GM18511 (cell line): ENCODE data around the gene KNSTRN.

Experiments
- ATAC-seq: cut with Tn5 transposase; IDR thresholded peaks from one replicate; pipeline ENCODE4 v1.9.1; 2021; ENCODE audit warnings: mild to moderate bottlenecking, moderate library complexity; ENCODE audit not compliant: unreplicated experiment

Gene KNSTRN

DNA sequence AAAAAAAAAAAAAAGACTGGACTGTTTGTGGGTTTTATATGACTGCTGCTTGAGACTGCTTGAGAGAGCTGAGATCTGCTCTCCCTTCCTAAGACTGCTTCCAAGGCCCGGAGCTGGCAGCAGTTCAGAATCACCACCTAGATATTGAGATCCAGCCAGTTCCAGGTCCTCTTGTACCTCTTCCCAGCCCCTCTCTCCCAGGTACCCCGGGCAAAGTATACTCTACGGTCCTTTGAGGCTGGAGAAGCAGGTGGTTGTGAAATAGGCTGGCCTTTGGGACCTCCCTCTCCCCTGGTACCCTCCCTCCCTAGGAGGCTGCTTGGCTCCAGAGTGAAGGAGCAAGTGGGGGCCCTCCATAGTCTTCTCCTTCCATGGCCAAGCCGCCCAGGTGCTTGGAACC lies 45.7 kb downstream of the KNSTRN start:
- ATAC-seq: no peak

DNA sequence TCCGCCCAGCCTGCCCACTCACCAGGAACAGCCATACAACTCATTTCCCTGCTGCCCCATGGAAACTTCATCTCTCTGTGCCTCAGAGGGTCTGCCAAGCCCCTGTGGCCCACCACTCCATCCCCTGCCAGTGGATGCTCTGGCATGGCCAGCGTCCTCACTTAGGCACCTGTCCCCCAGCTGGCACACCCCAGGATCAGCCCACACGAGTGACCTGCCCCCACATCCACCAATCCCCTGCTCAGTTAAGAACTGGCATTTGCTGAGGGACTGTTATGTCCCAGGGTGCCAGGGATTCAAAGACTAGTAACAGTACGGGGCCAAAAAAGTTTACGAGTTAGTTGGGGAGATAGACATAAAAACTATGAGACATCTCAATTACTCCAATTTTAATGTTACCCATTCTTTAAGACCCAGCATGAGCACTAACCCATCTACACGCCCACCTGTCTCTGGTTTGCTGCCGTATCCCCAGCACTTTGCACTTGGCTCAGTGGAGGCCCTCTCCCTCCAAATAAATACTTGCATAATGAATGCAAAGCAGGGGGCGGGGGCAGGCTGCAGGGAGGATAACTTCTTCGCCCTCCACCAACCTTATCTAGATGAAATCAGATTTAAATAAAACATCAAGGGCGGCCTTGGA lies 46.7 kb downstream of the KNSTRN start:
- ATAC-seq: no peak

DNA sequence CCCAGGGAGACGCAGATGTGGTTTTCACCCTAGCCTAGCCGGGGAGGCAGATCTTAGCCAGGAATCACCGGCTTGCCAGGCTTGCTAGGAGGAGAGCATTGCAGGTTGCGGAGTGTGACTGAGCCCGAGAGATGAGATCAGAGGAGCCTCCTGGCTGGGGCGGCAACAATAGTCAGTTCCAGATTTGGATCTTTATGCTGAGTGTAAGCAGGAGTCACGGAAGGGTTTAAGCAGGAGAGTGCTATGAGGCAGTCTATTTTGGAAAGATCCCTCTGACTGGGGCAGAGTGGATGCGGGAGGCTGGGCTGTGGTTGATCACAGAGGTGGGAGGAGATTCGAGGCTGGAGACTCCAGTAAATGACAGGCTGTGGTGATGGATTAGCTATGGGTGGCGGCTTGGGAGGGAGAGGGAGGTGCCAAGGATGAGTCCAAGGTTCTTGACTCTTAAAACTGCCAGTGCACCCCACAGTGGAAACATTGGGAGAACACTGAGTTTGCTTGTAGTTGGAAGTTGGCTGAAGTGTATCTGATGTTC lies 47.8 kb downstream of the KNSTRN start:
- ATAC-seq: no peak

DNA sequence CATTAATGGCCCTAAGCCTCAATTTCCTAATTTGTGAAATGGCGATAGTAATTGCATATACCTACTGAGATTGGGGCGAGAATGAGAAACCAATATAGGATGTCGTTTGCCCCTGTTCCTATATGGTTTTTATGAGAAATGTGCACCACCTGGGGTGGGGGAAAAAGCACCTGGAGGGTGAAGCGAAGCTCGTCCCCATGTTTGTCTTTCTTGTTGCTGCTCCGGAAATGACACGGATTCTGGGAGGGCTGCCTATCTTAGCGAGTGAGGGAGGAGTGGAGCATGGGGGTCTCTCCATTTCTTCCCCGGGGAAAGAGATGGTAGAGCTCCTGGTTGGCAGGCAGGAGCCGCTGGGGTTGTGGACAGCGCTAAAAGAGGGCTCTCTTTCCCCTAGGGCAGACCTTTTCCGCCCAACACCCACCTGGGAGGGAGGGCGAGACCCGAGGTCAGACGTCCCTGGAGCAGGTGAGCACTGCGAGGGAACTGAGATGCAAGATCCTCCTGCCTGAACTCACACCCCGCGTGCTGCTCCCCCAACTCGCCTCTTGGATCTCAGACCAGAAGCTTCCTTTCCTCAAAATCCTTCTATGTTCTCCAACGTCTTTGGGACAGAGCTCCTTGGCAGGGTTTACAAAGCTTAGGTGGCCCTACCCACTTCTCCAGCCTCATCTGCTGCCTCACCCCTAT lies 52.6 kb downstream of the KNSTRN start:
- ATAC-seq: no peak

DNA sequence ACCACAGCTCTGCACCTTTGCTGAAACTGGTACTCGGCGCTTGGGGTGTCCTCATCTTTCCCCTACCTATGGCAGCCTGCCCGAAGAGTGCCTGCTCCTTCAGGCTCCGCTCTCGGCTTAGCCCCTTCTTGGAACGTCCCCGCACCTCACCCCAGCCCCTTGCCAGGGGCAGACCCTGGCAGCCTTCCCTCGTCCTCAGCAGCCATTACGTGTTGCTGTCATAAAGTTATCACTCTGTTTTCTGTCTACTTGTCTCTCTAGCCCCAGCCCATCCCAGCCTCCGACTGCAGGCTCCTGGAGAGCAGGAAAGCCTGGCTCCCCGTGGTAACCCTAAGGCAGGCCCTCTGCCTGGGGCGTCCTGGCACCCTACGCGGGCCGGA lies 53.2 kb downstream of the KNSTRN start:
- ATAC-seq: no peak

DNA sequence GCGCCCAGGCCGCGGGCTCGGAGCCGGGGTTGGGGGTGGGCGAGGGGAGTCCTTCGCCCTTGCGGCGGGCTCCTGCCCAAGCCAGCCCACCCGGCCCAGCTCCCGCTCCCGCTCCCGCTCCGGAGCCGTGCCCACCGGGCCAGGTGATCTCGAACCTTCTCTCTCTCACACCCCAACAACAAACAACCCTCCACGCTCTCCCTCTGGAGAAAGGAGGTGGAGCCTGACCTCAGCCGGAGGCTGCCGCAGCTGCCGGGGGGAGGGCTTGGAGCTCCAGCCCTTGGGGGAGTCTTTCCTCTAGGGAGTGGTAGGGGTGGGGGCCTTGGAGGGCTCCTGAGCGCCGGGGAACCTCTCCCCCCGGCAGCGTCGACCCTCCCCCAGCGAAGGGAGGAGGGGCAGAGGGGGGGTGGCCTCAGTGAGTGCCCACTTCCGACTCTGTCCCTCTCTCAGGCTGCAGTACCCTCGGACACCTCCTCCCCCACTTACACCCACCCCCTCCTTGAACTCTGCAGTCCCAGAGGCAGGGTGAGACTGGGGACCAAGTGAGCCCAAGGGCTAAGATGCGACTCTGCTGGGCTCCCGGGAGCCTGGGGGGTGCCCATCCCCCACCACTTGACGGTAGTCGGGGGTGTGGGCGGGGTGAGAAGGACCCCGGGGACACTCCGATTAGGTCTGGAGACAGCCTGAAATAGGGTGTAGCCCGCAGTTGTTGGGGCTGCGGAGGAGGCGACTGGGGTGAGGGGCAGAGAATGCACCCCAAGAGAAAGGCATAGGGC lies 53.8 kb downstream of the KNSTRN start:
- no peak for ATAC-seq

DNA sequence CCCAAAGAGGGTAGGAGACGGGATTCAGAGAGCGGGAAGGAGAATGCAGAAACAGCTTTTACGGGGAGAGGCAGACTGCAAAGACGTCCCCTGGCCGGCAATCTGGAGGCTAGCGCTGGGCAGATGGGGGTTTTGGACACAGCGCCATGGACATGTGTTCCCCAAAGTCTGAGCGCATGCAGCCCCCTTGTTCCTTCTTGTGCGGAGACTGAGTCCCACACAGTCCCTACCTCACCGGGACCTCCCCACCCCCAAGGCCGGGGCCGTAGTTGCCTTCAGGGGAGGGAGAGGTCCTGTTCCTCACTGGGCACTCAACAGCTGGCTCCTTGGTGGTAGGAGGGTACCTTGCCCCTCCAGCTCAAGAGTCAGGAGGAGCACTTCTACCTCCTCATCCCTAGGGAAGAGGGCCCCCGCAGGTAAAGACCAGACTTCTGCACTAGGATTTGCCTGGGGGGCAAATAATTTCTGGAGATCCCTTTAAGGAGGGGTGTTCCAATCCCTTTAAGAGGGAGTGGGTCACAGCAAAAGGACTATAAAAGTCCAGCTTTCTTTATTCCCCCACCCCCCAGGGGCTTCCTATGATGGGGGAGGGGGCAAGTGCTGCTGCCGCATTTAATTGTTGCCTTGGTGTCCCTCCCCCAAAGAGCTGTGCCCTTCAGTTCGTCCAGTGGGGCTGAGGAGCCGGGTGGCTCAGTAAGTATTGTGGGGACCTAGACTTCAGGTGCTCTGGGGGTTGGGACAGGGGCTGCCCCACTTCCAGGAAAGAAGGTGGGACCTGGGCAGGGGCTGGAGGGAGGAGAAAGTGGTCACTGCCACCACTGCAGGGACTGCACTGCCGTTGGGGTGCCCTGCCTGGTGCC lies 54.6 kb downstream of the KNSTRN start:
- ATAC-seq: no peak

DNA sequence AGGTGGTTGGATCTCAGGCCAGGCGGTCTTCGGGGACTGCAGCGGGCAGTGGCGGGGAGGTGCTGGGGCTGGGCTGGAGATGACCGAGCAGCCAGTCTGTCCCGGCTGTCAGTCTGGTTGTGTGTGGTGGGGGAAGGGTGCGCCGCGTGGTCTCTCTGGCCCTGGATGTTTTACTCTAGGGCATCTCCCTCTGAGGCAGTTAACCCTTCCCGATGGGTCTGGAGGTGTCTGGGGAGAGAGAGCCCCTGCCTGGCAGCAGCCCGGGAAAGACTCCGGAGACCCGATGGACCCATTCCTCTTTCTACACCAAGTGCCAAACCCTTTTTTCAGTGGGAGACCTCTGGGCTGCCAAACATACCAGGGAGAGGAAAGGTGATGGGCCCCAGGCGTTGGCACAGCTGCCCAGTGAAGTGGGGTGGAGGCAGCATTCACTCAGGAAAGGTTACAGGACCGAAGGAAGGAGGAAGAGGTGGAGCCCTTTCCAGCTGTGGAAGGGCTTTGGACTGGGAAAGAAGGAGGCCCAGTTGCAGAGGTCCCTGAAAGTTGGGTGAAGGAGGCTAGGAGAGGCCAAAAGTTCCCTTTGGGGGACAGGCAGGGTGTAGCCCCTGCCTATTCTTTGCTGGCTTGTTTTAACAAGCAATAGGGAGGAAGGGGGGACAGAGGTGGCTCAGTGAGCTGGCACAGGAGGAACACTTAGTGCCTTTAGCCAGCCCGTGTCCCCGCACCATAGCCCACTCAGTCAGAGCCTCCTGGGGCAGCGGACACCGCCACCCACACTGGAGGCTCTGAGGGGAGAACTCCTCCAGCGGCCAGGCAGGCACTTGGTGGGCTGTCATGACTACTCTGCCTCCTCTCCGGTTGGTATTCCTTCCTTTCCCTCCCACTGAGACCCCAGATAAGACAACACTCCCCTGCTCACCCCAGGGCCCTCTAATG lies 55.5 kb downstream of the KNSTRN start:
- no peak for ATAC-seq

DNA sequence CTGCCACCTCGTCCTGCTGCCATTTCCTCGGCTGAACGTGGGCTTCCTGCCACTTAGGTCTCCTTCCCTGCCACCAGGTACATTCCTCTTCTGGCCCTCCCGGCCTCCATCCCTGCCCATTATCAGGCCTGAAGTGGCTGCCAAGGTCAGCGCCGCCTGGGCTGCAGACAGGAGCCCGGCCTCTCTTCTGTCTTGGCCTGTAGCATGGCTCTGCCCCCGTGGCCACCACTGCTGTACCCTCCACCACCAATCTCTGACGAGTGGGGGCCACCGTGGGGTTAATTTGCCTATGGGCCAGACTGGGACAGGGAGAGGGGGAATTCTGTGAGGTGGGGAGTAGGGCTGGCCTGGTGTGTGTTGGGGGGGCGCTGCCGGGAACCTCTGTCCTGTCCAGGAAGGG lies 56.2 kb downstream of the KNSTRN start:
- no peak for ATAC-seq

DNA sequence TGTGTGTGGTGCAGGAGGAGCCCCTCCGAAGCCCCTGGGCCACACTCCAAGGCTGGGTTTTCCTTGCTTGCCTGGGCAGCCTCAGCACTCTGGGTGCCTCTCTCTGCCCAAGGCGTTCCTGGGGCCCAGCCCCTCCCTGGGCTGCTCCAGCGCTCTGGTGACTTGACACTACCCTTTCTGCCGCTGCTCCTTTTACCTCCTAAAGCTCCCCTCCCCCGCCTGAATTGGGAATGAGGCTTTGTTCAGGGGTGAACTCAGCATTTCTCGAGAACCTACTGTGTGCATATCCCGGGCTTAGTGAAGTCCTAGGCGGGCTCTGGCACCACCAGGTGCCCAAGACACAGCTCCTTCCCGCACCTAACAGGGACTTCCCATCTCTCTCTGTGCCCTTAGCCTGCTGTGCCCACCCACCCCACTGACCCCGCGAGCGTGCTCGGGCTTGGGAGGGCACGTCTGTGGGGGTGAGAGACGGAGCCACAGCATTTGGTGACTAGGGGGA lies 57.0 kb downstream of the KNSTRN start:
- ATAC-seq: no peak

DNA sequence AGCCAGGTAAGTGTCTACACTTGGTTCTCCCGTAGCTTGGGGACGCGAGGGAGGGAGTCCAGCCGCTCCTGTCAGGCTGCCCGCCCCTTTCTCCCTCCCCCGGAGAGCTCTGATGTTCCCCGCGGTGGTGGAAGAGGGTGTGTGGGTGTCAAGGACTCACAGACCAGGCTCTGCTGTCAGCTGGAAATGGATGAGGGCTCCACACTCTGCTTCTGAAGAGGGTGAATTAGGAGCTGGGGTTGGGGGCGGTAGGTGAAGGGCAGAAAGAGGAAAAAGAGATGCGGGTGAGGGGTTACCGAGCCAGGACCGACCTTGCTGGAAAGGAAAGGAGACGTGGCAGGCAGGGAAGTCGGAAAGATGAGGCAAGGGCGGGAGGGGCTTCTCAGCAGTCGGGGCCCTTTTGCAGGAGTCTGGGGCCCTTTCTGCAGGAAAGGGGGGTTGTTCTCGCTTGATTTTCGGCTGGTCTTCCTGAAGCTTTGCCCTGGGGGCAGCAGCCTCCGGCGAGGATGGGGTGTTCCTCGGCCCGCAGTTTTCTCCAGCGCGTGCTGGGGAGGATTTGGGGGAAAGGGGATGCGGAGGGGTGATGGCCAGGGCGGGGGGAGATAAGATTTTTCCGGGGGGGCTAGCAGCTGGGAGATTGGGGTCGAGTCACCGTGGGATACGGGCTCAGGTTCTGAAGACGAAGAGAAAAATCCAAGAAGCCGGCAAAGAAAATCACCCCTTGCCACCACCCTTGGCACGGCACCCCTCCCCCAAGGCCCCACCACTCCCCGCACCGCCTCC lies 57.6 kb downstream of the KNSTRN start:
- no peak for ATAC-seq

DNA sequence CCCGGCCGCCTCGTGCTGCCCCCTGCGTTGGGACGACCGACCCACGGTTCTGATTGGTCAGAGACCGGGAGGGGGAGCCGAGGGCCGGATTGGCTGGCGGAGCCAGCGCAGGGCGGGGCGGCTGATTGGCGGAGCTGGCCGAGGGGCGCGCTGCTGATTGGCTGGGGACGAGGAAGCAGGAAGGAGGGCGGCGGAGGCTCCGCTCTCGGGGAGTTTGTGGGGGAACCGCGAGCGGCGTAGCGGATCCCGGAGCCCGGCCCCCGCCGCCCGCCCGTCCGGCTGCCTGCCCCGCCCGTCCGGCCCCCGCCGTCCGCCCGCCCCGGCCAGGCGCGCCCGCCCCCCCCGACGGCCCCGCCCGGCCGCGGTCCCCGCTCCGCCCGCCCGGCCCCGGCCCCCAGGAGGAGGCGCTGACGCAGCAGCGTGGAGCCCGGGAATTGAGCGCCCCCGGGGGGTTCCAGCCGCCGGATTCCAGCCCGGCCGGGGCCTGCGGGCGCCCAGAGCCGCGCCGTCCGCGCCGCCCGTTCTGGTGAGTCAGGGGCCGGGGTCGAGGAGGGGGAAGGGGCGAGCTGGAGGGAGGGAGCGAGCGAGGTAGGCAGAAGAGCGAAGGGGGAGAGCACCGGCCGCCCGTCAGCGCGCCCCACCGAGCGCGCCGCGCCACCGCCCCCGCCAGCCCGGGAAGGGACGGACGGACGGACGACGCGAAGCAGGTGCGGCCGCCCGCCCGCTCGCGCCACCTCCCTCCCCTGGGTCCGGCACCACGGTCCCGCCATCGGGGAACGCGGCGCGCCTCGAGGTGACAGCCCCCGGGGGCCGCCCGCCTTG lies 58.4 kb downstream of the KNSTRN start, which contains the start of gene BAHD1:
TSS of gene BAHD1 (plus strand) at position 211 of the 822 bp plus-strand sequence. CDS start 17,512 bp downstream, outside the sequence.
- ATAC-seq: peak; percentile 89

DNA sequence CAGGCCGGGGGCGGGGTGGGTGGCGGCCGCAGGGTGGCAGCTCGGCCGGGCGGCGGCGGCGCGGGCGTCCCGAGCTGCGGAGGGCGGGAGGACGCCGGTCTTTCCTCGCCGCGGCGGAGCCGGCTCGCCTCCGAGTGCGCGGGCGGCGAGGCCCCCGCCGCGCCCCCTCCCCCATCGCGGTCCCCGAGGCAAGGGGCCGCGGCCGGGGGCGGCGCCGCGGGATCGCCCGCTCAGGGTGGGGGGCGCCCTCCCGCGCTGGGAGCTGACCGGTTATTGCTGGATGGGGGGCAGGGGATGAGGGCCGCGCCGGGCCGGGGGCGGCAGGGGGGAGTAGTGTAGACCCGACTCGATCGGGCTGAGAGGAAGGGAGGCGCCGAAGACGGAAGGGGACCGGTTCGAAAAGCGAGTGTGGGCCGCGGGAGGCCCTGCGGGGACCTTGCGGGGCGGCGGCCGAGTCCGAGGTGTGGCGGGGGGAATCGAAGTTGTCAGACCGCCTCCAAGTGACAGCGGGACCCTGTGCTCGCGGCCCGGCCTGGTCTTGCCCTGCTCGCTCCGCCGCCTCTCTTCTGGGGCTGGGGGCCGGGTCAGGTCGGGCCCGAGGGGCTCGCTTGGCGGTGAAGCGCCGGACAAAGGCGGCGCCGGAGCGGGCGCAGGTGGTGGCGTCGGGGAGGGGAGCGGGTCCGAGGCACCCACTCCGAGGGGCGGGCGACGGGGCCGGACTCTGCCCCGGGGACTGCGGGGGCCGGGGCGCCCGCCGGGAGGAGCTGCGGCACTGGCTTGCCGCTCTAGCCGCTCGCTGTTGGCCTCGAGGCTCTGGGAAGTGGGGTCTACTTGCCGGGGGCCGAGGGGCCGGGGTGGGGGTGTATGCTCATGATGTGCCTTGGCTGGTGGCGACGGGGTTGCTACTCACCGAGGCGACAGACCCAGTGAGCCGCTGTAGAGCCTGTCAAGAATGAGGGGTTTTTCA lies 59.3 kb downstream of the KNSTRN start:
- ATAC-seq: peak; percentile 10

DNA sequence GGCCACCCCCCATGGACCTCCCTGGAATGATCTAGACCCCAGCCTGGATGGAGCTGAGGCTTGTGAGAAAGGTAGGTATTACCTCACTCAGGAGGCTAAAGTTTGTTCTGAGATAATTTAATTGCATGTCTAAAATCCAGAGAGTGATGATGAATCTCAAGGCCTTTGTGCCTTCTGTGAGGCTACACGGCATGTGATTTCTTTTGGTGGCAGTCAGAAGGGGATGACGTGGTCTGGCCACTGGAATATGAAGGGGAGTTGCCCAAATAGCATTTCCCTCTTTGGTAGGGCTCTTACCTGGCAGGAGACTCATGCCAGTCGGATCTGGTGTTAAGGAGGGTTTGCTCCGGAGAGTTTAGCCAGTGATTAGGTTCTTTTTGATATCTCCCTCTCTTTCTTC lies 60.7 kb downstream of the KNSTRN start:
- no peak for ATAC-seq

DNA sequence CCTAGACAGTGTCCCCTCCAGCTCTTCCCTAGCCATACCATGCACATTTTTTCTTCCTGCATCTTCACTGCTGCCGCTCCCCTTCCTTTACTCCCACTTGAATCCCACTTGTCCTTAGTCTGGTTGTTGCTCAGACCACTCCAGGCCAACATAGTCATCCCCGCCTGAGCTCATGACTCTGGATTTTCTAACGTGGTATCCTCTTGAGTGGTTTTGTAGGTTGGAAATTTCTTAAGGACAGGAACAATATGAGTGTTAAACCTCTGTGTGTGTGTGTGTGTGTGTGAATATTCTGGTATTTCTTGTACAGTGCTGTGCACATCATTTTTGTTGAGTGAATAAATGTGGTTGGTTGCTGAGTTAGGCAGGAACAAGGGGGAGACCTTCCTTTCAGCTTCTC lies 61.3 kb downstream of the KNSTRN start:
- no peak for ATAC-seq
